Measurements from ENCODE around the gene TLCD4.
"Not testable (repeated sequence)": the region's sequence is repeated elsewhere in the genome, so short reads cannot be mapped to it uniquely, and the experiment has no call there.

Gene TLCD4

GRCh38 chr1:95145493-95145892 lies 28.3 kb downstream of the TLCD4 start:
- H3K4ac ChIP-seq (ENCODE audit: low read depth, low read length), result no peak overlapping the region
- H2BK5ac ChIP-seq (ENCODE audit: low read depth, low read length, poor library complexity), result no peak overlapping the region
- H2BK12ac ChIP-seq (ENCODE audit: low read length), result no peak overlapping the region
- H3K36me3 ChIP-seq (ENCODE audit: control insufficient read depth in 1 of 2, insufficient read depth in 2 of 2, low read length in 2 of 2), result no peaks in the 10 kb centered on the region
- no peak overlapping the region for H3K14ac ChIP-seq (ENCODE audit: low read length)
- DNase-seq, result no peak
- H4K12ac ChIP-seq (ENCODE audit: low read depth, low read length), result no peak overlapping the region
- no peak overlapping the region for H3K4me3 ChIP-seq (ENCODE audit: low read depth, low read length)
- H2AK5ac ChIP-seq (ENCODE audit: low read length), result no peak overlapping the region
- no peak overlapping the region for H3K23ac ChIP-seq (ENCODE audit: low read length)
- no peaks in the 10 kb centered on the region for H3K79me2 ChIP-seq (ENCODE audit: control insufficient read depth, insufficient read depth, low read length, poor library complexity)
- H4K8ac ChIP-seq (ENCODE audit: low read depth, low read length), result no peak overlapping the region
- H3K4me2 ChIP-seq (ENCODE audit: low read length), result no peak overlapping the region
- no CpG with 5 or more reads among the region's 1 CpG for whole genome bisulfite sequencing (ENCODE audit: extremely low coverage, insufficient coverage, insufficient read length)
- H3K9ac ChIP-seq (ENCODE audit: low read length), result no peak overlapping the region
- no peak overlapping the region for H3K18ac ChIP-seq (ENCODE audit: low read length)
- no peaks in the 10 kb centered on the region for H3K79me1 ChIP-seq (ENCODE audit: low read length)
- no peak overlapping the region for H2AFZ ChIP-seq (ENCODE audit: insufficient read depth, low read length, poor library complexity)
- H3K9me3 ChIP-seq (ENCODE audit: insufficient read depth, low read depth, low read length), result no peaks in the 10 kb centered on the region
- H3K4me1 ChIP-seq (ENCODE audit: control insufficient read depth in 1 of 2, insufficient read depth in 2 of 2, low read length in 2 of 2), result no peaks in the 10 kb centered on the region
- no peak overlapping the region for H3K27ac ChIP-seq (ENCODE audit: low read depth, low read length)
- H3K27me3 ChIP-seq (ENCODE audit: insufficient read depth, low read length), result no peaks in the 10 kb centered on the region
- H2BK120ac ChIP-seq (ENCODE audit: insufficient read depth, low read length, poor library complexity), result no peak overlapping the region
- no peak overlapping the region for H4K91ac ChIP-seq (ENCODE audit: low read depth, low read length)

- no peak overlapping the region for H4K12ac ChIP-seq (ENCODE audit: low read depth, low read length)
- no peaks in the 10 kb centered on the region for H3K9me3 ChIP-seq (ENCODE audit: insufficient read depth, low read depth, low read length)
- no peaks in the 10 kb centered on the region for H3K27me3 ChIP-seq (ENCODE audit: insufficient read depth, low read length)
- no peak overlapping the region for H2BK12ac ChIP-seq (ENCODE audit: low read length)
- H4K8ac ChIP-seq (ENCODE audit: low read depth, low read length), result no peak overlapping the region
- no peak overlapping the region for H3K18ac ChIP-seq (ENCODE audit: low read length)
- no peak for DNase-seq
- no peaks in the 10 kb centered on the region for H3K36me3 ChIP-seq (ENCODE audit: control insufficient read depth in 1 of 2, insufficient read depth in 2 of 2, low read length in 2 of 2)
- no peaks in the 10 kb centered on the region for H3K79me1 ChIP-seq (ENCODE audit: low read length)
- H3K4me2 ChIP-seq (ENCODE audit: low read length), result no peak overlapping the region
- no peak overlapping the region for H3K23ac ChIP-seq (ENCODE audit: low read length)
- no peak overlapping the region for H3K9ac ChIP-seq (ENCODE audit: low read length)
- no peak overlapping the region for H2BK120ac ChIP-seq (ENCODE audit: insufficient read depth, low read length, poor library complexity)
- H2AK5ac ChIP-seq (ENCODE audit: low read length), result no peak overlapping the region
- H3K4ac ChIP-seq (ENCODE audit: low read depth, low read length), result no peak overlapping the region
- H3K14ac ChIP-seq (ENCODE audit: low read length), result no peak overlapping the region
- H3K79me2 ChIP-seq (ENCODE audit: control insufficient read depth, insufficient read depth, low read length, poor library complexity), result no peaks in the 10 kb centered on the region
- H3K27ac ChIP-seq (ENCODE audit: low read depth, low read length), result no peak overlapping the region
- H3K4me3 ChIP-seq (ENCODE audit: low read depth, low read length), result no peak overlapping the region
- H2BK5ac ChIP-seq (ENCODE audit: low read depth, low read length, poor library complexity), result no peak overlapping the region
- H3K4me1 ChIP-seq (ENCODE audit: control insufficient read depth in 1 of 2, insufficient read depth in 2 of 2, low read length in 2 of 2), result no peaks in the 10 kb centered on the region
- no peak overlapping the region for H4K91ac ChIP-seq (ENCODE audit: low read depth, low read length)
- no peak overlapping the region for H2AFZ ChIP-seq (ENCODE audit: insufficient read depth, low read length, poor library complexity)
Observed at GRCh38 chr1:95146637-95147036, 29.5 kb downstream of the TLCD4 start.

- Histone ChIP-seq H3K4me2 (ENCODE audit: low read length) (no peak overlapping the region), H3K27me3 (ENCODE audit: insufficient read depth, low read length) (no peaks in the 10 kb centered on the region), H4K91ac (ENCODE audit: low read depth, low read length) (no peak overlapping the region), H3K79me1 (ENCODE audit: low read length) (no peaks in the 10 kb centered on the region), H4K8ac (ENCODE audit: low read depth, low read length) (no peak overlapping the region), H4K12ac (ENCODE audit: low read depth, low read length) (no peak overlapping the region), H3K9ac (ENCODE audit: low read length) (no peak overlapping the region), H2AFZ (ENCODE audit: insufficient read depth, low read length, poor library complexity) (no peak overlapping the region), H3K18ac (ENCODE audit: low read length) (no peak overlapping the region), H3K4ac (ENCODE audit: low read depth, low read length) (no peak overlapping the region), H3K23ac (ENCODE audit: low read length) (no peak overlapping the region), H2BK5ac (ENCODE audit: low read depth, low read length, poor library complexity) (no peak overlapping the region), H3K9me3 (ENCODE audit: insufficient read depth, low read depth, low read length) (no peaks in the 10 kb centered on the region), H3K4me1 (ENCODE audit: control insufficient read depth in 1 of 2, insufficient read depth in 2 of 2, low read length in 2 of 2) (no peaks in the 10 kb centered on the region), H2BK12ac (ENCODE audit: low read length) (no peak overlapping the region), H2AK5ac (ENCODE audit: low read length) (no peak overlapping the region), H3K79me2 (ENCODE audit: control insufficient read depth, insufficient read depth, low read length, poor library complexity) (no peaks in the 10 kb centered on the region), H2BK120ac (ENCODE audit: insufficient read depth, low read length, poor library complexity) (no peak overlapping the region), H3K27ac (ENCODE audit: low read depth, low read length) (no peak overlapping the region), H3K14ac (ENCODE audit: low read length) (no peak overlapping the region), H3K4me3 (ENCODE audit: low read depth, low read length) (no peak overlapping the region), H3K36me3 (ENCODE audit: control insufficient read depth in 1 of 2, insufficient read depth in 2 of 2, low read length in 2 of 2) (no peaks in the 10 kb centered on the region)
- no CpG with 5 or more reads among the region's 1 CpG for WGBS (ENCODE audit: extremely low coverage, insufficient coverage, insufficient read length)
- DNase-seq, result no peak
Observed at GRCh38 chr1:95154096-95154495, 36.9 kb downstream of the TLCD4 start.

DNA sequence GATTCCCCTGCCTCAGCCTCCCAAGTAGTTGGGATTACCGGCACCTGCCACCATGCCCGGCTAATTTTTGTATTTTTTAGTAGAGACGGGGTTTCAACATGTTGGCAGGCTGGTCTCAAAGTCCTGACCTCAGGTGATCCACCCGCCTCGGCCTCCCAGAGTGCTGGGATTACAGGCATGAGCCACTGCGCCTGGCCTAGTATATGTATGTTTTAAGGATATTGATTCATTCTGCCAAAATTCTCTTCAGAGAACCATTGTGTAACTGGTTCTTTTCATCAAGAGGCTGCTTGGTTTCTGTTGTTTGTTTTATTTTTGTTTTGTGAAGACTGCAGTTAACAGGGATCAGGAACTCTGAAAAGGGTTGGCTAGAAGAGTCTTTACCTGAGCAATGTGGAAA lies 48.4 kb downstream of the TLCD4 start:
- not testable (repeated sequence) for H4K91ac ChIP-seq (ENCODE audit: low read depth, low read length); H3K4ac ChIP-seq (ENCODE audit: low read depth, low read length); H3K14ac ChIP-seq (ENCODE audit: low read length); H3K4me1 ChIP-seq (ENCODE audit: control insufficient read depth in 1 of 2, insufficient read depth in 2 of 2, low read length in 2 of 2); H4K8ac ChIP-seq (ENCODE audit: low read depth, low read length); H3K4me3 ChIP-seq (ENCODE audit: low read depth, low read length); H2AK5ac ChIP-seq (ENCODE audit: low read length); H2AFZ ChIP-seq (ENCODE audit: insufficient read depth, low read length, poor library complexity); H3K9ac ChIP-seq (ENCODE audit: low read length); H3K36me3 ChIP-seq (ENCODE audit: control insufficient read depth in 1 of 2, insufficient read depth in 2 of 2, low read length in 2 of 2); H2BK5ac ChIP-seq (ENCODE audit: low read depth, low read length, poor library complexity); H3K79me1 ChIP-seq (ENCODE audit: low read length); H2BK12ac ChIP-seq (ENCODE audit: low read length); DNase-seq; H3K18ac ChIP-seq (ENCODE audit: low read length); H3K27me3 ChIP-seq (ENCODE audit: insufficient read depth, low read length); H3K9me3 ChIP-seq (ENCODE audit: insufficient read depth, low read depth, low read length); H3K4me2 ChIP-seq (ENCODE audit: low read length); H3K79me2 ChIP-seq (ENCODE audit: control insufficient read depth, insufficient read depth, low read length, poor library complexity); H3K23ac ChIP-seq (ENCODE audit: low read length); H2BK120ac ChIP-seq (ENCODE audit: insufficient read depth, low read length, poor library complexity); H3K27ac ChIP-seq (ENCODE audit: low read depth, low read length); H4K12ac ChIP-seq (ENCODE audit: low read depth, low read length)
- WGBS (ENCODE audit: extremely low coverage, insufficient coverage, insufficient read length), result no CpG with 5 or more reads among the region's 6 CpGs

Measured in trophoblast cell (in vitro differentiated cells and primary cell).